CD14-positive monocyte (primary cell): ENCODE results near the gene FOXO3. TPM values are rescaled to one million over a fixed set of nuclear protein-coding genes. Genes with fewer than 3 reads are reported as not detected.

Experiments
- DNase-seq, 3 donors: peaks; one replicate each; pipeline ENCODE4 v3.0.0-alpha.2; 2011 to 2022
- H2AFZ ChIP-seq: 2 replicates; pipeline ENCODE4 v1.6.0; 2012; ENCODE audit warnings: mild to moderate bottlenecking, low read depth, low read length, inconsistent platforms; ENCODE audit not compliant: insufficient read depth, poor library complexity, severe bottlenecking
- H3K27ac ChIP-seq, 2 donors: 1 replicate in 1 of 2; 2 replicates in 1 of 2; pipeline ENCODE4 v1.5.1; 2012 to 2013; ENCODE audit warnings: low read length in 2 of 2, control low read depth in 1 of 2, inconsistent platforms in 1 of 2, low read depth in 1 of 2, mild to moderate bottlenecking in 1 of 2
- H3K27me3 ChIP-seq, 2 donors: one replicate each; pipeline versions ENCODE4 v1.6.0 to v1.6.1; 2011 to 2013; ENCODE audit warnings: low read length in 2 of 2; ENCODE audit not compliant: control insufficient read depth in 2 of 2, insufficient read depth in 2 of 2
- H3K36me3 ChIP-seq, 2 donors: replicated peaks in 1 of 2; 1 replicate in 1 of 2; 2 replicates in 1 of 2; pipeline versions ENCODE4 v1.5.1 to v1.6.1; 2012 to 2013; ENCODE audit warnings: low read length in 2 of 2, control low read depth in 1 of 2, inconsistent platforms in 1 of 2, mild to moderate bottlenecking in 1 of 2; ENCODE audit not compliant: insufficient read depth in 2 of 2, control insufficient read depth in 1 of 2
- H3K4me1 ChIP-seq, 2 donors: 1 replicate in 1 of 2; 2 replicates in 1 of 2; pipeline versions ENCODE4 v1.5.1 to v1.6.1; 2012 to 2013; ENCODE audit warnings: low read length in 2 of 2, control low read depth in 1 of 2, inconsistent platforms in 1 of 2, mild to moderate bottlenecking in 1 of 2, moderate library complexity in 1 of 2; ENCODE audit not compliant: insufficient read depth in 2 of 2, control insufficient read depth in 1 of 2
- H3K4me2 ChIP-seq: replicated peaks from 2 replicates; pipeline ENCODE3; 2012; ENCODE audit warnings: low read length, moderate library complexity, mild to moderate bottlenecking; ENCODE audit not compliant: poor library complexity, severe bottlenecking; ENCODE audit errors: extremely low read depth
- H3K4me3 ChIP-seq, 3 experiments: fragments of 200-600 bp in 1 of 3; sonication (generic) in 1 of 3; replicated peaks in 1 of 3; 1 replicate in 2 of 3; 2 replicates in 1 of 3; pipeline ENCODE4 v1.5.1; 2011 to 2013; ENCODE audit warnings: low read length in 3 of 3, mild to moderate bottlenecking in 3 of 3, control low read depth in 2 of 3, low read depth in 2 of 3, inconsistent platforms in 1 of 3, moderate library complexity in 1 of 3
- H3K79me2 ChIP-seq: 2 replicates; pipeline ENCODE4 v1.6.0; 2012; ENCODE audit warnings: mild to moderate bottlenecking, control low read depth, inconsistent platforms, low read length, moderate library complexity; ENCODE audit not compliant: insufficient read depth
- H3K9ac ChIP-seq: 2 replicates; pipeline ENCODE4 v1.6.0; 2017; ENCODE audit warnings: low read length, mild to moderate bottlenecking; ENCODE audit not compliant: insufficient read depth, poor library complexity, severe bottlenecking
- H3K9me3 ChIP-seq, 2 donors: replicated peaks in 1 of 2; 1 replicate in 1 of 2; 2 replicates in 1 of 2; pipeline versions ENCODE4 v1.5.1 to v1.6.1; 2012 to 2013; ENCODE audit warnings: low read length in 2 of 2, control low read depth in 1 of 2; ENCODE audit not compliant: control insufficient read depth in 1 of 2, insufficient read depth in 1 of 2
- H4K20me1 ChIP-seq: 2 replicates; pipeline ENCODE4 v1.6.0; 2012; ENCODE audit warnings: mild to moderate bottlenecking, low read length, control low read depth, moderate library complexity; ENCODE audit not compliant: insufficient read depth
- H3K27ac Mint-ChIP-seq, 7 donors: one replicate each; pipeline ENCODE4 v1.8.0; 2020; ENCODE audit warnings: mild to moderate bottlenecking in 7 of 7, mixed read lengths in 7 of 7, moderate library complexity in 6 of 7, inconsistent platforms in 2 of 7
- H3K27me3 Mint-ChIP-seq, 3 donors: one replicate each; pipeline ENCODE4 v1.8.0; 2021 to 2022; ENCODE audit warnings: low read depth in 3 of 3, mild to moderate bottlenecking in 3 of 3, mixed read lengths in 3 of 3, moderate library complexity in 3 of 3, inconsistent platforms in 1 of 3
- H3K36me3 Mint-ChIP-seq, 2 donors: one replicate each; pipeline ENCODE4 v1.8.0; 2020; ENCODE audit warnings: mixed read lengths in 2 of 2, inconsistent platforms in 1 of 2, mild to moderate bottlenecking in 1 of 2
- H3K4me1 Mint-ChIP-seq: one replicate; pipeline ENCODE4 v1.8.0; 2020; ENCODE audit warnings: mild to moderate bottlenecking, mixed read lengths
- H3K4me3 Mint-ChIP-seq, 2 donors: one replicate each; pipeline ENCODE4 v1.8.0; 2020; ENCODE audit warnings: mild to moderate bottlenecking in 2 of 2, mixed read lengths in 2 of 2, moderate library complexity in 1 of 2
- H3K9me3 Mint-ChIP-seq, 7 donors: one replicate each; pipeline ENCODE4 v1.8.0; 2020 to 2022; ENCODE audit warnings: mixed read lengths in 7 of 7, mild to moderate bottlenecking in 6 of 7, moderate library complexity in 6 of 7, inconsistent platforms in 2 of 7
- CTCF ChIP-seq: fragments of 200-600 bp; IDR thresholded peaks from one replicate; pipeline ENCODE4 v1.8.0; 2022; ENCODE audit warnings: antibody characterized with exemption, mild to moderate bottlenecking
- WGBS: methylation state at CpG from one replicate; pipeline ENCODE4 v1.1.5; 2013; ENCODE audit warnings: missing lambda C conversion rate; ENCODE audit not compliant: insufficient coverage; 5-methylcytosine and 5-hydroxymethylcytosine counted together
- intact Hi-C, 2 donors: fragments of 100-400 bp; cut with micrococcal nuclease; formaldehyde crosslinking; loops; one replicate each; pipeline versions ENCODE4 v1.15.0 to v1.15.1; 2023
- polyA plus RNA-seq, 3 donors: library from polyadenylated mRNA; depleted of rRNA in 1 of 3; unstranded in 2 of 3; stranded (reverse) in 1 of 3; fragments of 300-500 nt in 2 of 3; fragments of >200 nt in 1 of 3; fragmentation: Illumina TruSeq in 2 of 3; gene quantifications; 1 replicate in 2 of 3; 2 replicates in 1 of 3; pipeline ENCODE4 v1.2.3, GENCODE V29; 2012 to 2021

The FOXO3 gene
- polyA plus RNA-seq, 3 donors = 15.4 to 23.2 (median 17.5) TPM

GRCh38 chr6:108556250-108556649 lies 4.5 kb upstream of the FOXO3 start:
- no peak for DNase-seq
- TF ChIP-seq CTCF = no peak
- WGBS = 88% methylated on average over 3 of the region's 5 CpGs
- Mint-ChIP-seq H3K4me1 (peaks cover 26% of the 10 kb centered on the region), H3K27me3 (peaks cover 3 to 8% (median 3%) of the 10 kb centered on the region in 3 donors), H3K9me3 (no peaks in the 10 kb centered on the region), H3K27ac (no peak overlapping the region), H3K4me3 (no peak overlapping the region), H3K36me3 (no peaks in the 10 kb centered on the region)
- no peak overlapping the region for H3K4me3 ChIP-seq
- no peaks in the 10 kb centered on the region for H3K9me3 ChIP-seq
- H3K36me3 ChIP-seq = no peaks in the 10 kb centered on the region
- H3K27me3 ChIP-seq = no peaks in the 10 kb centered on the region
- H4K20me1 ChIP-seq = peaks cover 5% of the 10 kb centered on the region
- no peak overlapping the region for H3K9ac ChIP-seq
- no peak overlapping the region for H3K27ac ChIP-seq
- intact Hi-C loops = loop anchor here (5.0 kb wide), 4 partner anchors 36 to 826 kb away; partner anchors contain the start of genes CD164 (in 1 of the 2) and SESN1 (in 1 of the 2)
- no peak overlapping the region for H2AFZ ChIP-seq
- peaks cover 7 to 15% of the 10 kb centered on the region in 2 donors for H3K4me1 ChIP-seq
- no peak overlapping the region for H3K4me2 ChIP-seq
- peaks cover 5% of the 10 kb centered on the region for H3K79me2 ChIP-seq

- H3K27me3 ChIP-seq = no peaks in the 10 kb centered on the region
- H2AFZ ChIP-seq = peak overlapping the region; percentile 87
- Mint-ChIP-seq H3K27ac (peak overlapping the region; percentile 31 to 98 (median 69)), H3K36me3 (peaks cover 0 to 1% of the 10 kb centered on the region in 2 donors), H3K9me3 (peaks cover 0 to 2% (median 0%) of the 10 kb centered on the region in 7 donors), H3K4me3 (peak overlapping the region; percentile 90 to 95), H3K4me1 (peaks cover 26% of the 10 kb centered on the region), H3K27me3 (peaks cover 3 to 8% (median 4%) of the 10 kb centered on the region in 3 donors)
- H3K4me1 ChIP-seq = peaks cover 7 to 16% of the 10 kb centered on the region in 2 donors
- no peak for DNase-seq
- peaks cover 12% of the 10 kb centered on the region for H3K79me2 ChIP-seq
- intact Hi-C loops = loop anchor here (5.0 kb wide), 4 partner anchors 35 to 825 kb away; partner anchors contain the start of genes CD164 (in 1 of the 2) and SESN1 (in 1 of the 2)
- TF ChIP-seq CTCF = no peak
- WGBS = 60% methylated on average over 12 of the region's 16 CpGs
- peak overlapping the region; percentile 93 for H3K9ac ChIP-seq
- H3K36me3 ChIP-seq = no peaks in the 10 kb centered on the region
- peak overlapping the region in 1 of 2 donors; percentile 61 for H3K27ac ChIP-seq
- H3K4me3 ChIP-seq = peak overlapping the region; percentile 48 to 100 (median 76)
- no peaks in the 10 kb centered on the region for H3K9me3 ChIP-seq
- peak overlapping the region; percentile 99 for H3K4me2 ChIP-seq
- H4K20me1 ChIP-seq = peaks cover 12% of the 10 kb centered on the region
These were observed 3.7 kb upstream of the FOXO3 start for GRCh38 chr6:108556866-108557493.
